NT2/D1 (cell line): ENCODE results near the gene SESTD1.

ENCODE experiments used
- SUZ12 ChIP-seq: IDR thresholded peaks from 2 replicates; pipeline ENCODE4 v1.6.1; 2011; ENCODE audit not compliant: insufficient read length, insufficient read depth; ENCODE audit errors: extremely low read depth
- YY1 ChIP-seq: IDR thresholded peaks from 2 replicates; pipeline ENCODE4 v1.6.1; 2011; ENCODE audit not compliant: insufficient read length, insufficient read depth
- ZNF274 ChIP-seq: IDR thresholded peaks from 2 replicates; pipeline ENCODE4 v1.6.1; 2011; ENCODE audit warnings: mild to moderate bottlenecking, low read depth, low read length

DNA sequence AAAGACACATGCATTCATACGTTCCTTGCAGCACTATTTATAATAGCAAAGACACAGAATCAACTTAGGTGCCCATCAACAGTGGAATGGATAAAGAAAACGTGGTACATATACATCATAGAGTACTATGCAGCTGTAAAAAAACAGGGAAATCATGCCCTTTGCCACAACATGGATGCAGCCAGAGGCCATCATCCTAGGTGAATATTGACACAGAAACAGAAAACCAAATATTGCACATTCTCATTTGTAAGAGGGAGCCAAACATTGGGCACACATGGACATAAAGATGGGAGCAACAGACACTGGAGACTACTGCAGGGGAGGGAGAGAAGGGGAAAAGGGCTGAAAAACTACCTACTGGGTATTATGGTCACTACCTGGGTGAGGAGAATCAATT, 73.5 kb downstream of the SESTD1 start:
- TF ChIP-seq ZNF274 (no peak), SUZ12 (no peak), YY1 (no peak)
